PFSK-1 (cell line): ENCODE results near the gene NMT2.

Source experiments
- FOXP2 ChIP-seq: optimal IDR thresholded peaks from 2 replicates; pipeline ENCODE3; 2011; ENCODE audit warnings: borderline replicate concordance, control low read depth, inconsistent platforms; ENCODE audit not compliant: insufficient read depth; ENCODE audit errors: extremely low read length, extremely low read depth
- POLR2AphosphoS5 ChIP-seq: IDR thresholded peaks from 2 replicates; pipeline ENCODE4 v1.6.1; 2012; ENCODE audit warnings: low read depth, mild to moderate bottlenecking, control low read depth, low read length, moderate library complexity
- REST ChIP-seq, 2 experiments: IDR thresholded peaks; 2 replicates each; pipeline versions ENCODE4 v1.6.1 to v1.8.0; 2011 to 2012; ENCODE audit warnings: low read depth in 2 of 2, low read length in 2 of 2, control low read depth in 1 of 2, inconsistent platforms in 1 of 2, mild to moderate bottlenecking in 1 of 2, moderate library complexity in 1 of 2; ENCODE audit not compliant: insufficient read depth in 1 of 2
- SIN3A ChIP-seq: IDR thresholded peaks from 2 replicates; pipeline ENCODE4 v1.6.1; 2012; ENCODE audit warnings: mild to moderate bottlenecking, low read length, moderate library complexity, borderline replicate concordance; ENCODE audit not compliant: insufficient read depth
- TAF1 ChIP-seq: IDR thresholded peaks from 2 replicates; pipeline ENCODE4 v1.6.1; 2012; ENCODE audit warnings: low read length, control low read depth, borderline replicate concordance; ENCODE audit not compliant: insufficient read depth

NMT2 gene

DNA sequence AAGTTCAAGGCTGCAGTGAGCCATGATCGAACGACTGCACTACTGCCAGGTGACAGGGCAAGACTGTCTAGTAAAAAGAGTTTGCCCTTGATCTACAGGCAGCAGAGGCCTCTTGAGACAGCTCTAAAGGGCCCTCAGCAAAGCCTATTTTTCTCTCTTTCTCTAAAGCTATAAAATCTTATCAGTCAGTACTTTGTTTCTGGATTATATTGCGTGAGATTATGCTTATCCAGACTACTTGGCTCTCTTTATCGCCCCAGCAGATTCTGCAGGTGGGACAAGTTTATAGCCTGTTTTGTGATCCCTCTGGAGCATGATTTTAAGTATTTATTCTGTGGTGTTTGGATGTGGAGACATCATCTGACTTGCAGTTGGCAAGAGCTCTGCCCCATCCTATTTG, 68.6 kb downstream of the NMT2 start:
- TF ChIP-seq SIN3A (no peak), POLR2AphosphoS5 (no peak; the same call in 1 of the 2 replicates)

GRCh38 chr10:15097011-15097812, 71.3 kb downstream of the NMT2 start, which contains the start of gene RPP38:
TSS of gene RPP38 (plus strand) at chr10:15097355. CDS start at chr10:15103315, 5,960 bp downstream.
- TF ChIP-seq TAF1, result peak; percentile 76; the same call in 1 of the 2 replicates
- TF ChIP-seq FOXP2, result peak; percentile 63
- peak; percentile 93 for TF ChIP-seq POLR2AphosphoS5
- peak; percentile 60; the same call in 1 of the 2 replicates for TF ChIP-seq SIN3A
- TF ChIP-seq REST (IDR thresholded peaks at IDR 0.05; ENCODE audit: insufficient read depth in 1 of 2, low read depth in 2 of 2, low read length in 2 of 2), result peak in 1 of 2 experiments; percentile 45; a peak in 1 of 4 replicates

- no peak for TF ChIP-seq REST (IDR thresholded peaks at IDR 0.05; ENCODE audit: insufficient read depth in 1 of 2, low read depth in 2 of 2, low read length in 2 of 2)
- no peak for TF ChIP-seq POLR2AphosphoS5
- no peak for TF ChIP-seq TAF1
- TF ChIP-seq SIN3A, result no peak
- TF ChIP-seq FOXP2, result no peak
Measured at GRCh38 chr10:15096661-15097010, 71.9 kb downstream of the NMT2 start.

DNA sequence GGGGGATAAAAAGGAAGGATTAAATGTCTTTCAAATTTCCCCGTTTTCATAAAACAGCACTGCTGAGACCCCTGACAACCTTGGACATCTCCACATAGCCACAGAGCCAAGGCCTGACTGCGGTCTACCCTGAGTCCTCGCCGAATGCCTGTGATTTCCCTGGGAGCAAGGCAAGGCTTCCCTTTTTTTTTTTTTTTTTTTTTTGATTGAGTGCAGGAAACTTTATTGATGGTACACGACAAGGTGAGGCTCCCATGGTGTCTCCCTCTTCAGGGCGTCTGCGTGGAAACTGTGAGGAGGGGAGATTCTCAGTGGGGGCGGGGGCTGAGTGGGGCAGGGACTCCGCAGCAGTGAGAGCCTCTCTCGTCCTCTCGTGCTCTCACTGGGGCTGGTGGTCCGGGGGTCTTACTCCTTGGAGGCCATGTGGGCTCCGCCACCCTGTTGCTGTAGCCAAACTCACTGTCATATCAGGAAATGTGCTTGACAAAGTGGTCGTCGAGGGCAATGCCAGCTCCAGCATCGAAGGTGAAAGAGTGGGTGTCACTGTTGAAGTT, 75.6 kb downstream of the NMT2 start:
- no peak for TF ChIP-seq SIN3A
- TF ChIP-seq TAF1, result no peak
- TF ChIP-seq REST (IDR thresholded peaks at IDR 0.05; ENCODE audit: insufficient read depth in 1 of 2, low read depth in 2 of 2, low read length in 2 of 2), result no peak
- TF ChIP-seq POLR2AphosphoS5, result no peak

DNA sequence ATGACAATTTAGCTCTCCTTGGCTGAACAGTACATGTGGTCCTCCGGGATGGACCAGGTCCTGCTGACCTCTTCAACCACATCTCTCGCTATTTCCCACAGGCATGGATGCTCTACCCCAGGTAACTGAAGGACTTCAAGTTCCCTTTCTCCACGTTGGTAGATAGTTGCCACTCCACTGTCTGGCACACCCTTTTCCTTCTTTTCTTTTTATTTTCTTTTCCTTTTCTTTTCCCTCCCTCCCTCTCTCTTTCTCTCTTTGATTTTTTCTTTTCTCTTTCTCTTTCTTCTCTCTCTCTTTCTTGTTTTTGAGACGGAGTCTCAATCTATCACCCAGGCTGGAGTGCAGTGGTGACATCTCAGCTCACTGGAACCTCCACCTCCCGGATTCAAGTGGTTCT, 77.1 kb downstream of the NMT2 start:
- TF ChIP-seq POLR2AphosphoS5, result no peak
- TF ChIP-seq REST (IDR thresholded peaks at IDR 0.05; ENCODE audit: insufficient read depth in 1 of 2, low read depth in 2 of 2, low read length in 2 of 2), result no peak
- no peak for TF ChIP-seq FOXP2
- TF ChIP-seq TAF1, result no peak
- TF ChIP-seq SIN3A, result no peak
